UCSD-AML1 (cell line): ENCODE results near the gene EMX2.

Experiments used
- DNase-seq: peaks from one replicate; lab custom pipeline; 2025; ENCODE audit not compliant: unreplicated experiment; lab: John Stamatoyannopoulos, UW

The EMX2 gene

GRCh38 chr10:117543225-117544003 lies 868 bp downstream of the EMX2 start:
- DNase-seq: no peak

- DNase-seq: no peak
These were observed 1.6 kb downstream of the EMX2 start for GRCh38 chr10:117544004-117544701.

- DNase-seq: no peak
These were observed 2.2 kb downstream of the EMX2 start for GRCh38 chr10:117544711-117545140.

- no peak for DNase-seq
These were observed 2.8 kb downstream of the EMX2 start for GRCh38 chr10:117545141-117546019.

GRCh38 chr10:117546020-117546580 lies 3.6 kb downstream of the EMX2 start:
- DNase-seq: no peak

GRCh38 chr10:117546581-117547015 lies 4.1 kb downstream of the EMX2 start:
- no peak for DNase-seq

GRCh38 chr10:117547016-117547715 lies 4.6 kb downstream of the EMX2 start:
- DNase-seq: no peak

- DNase-seq: no peak
These were observed 5.4 kb downstream of the EMX2 start for GRCh38 chr10:117547716-117548668.

- DNase-seq: no peak
These were observed 6.6 kb downstream of the EMX2 start for GRCh38 chr10:117549100-117549585.

GRCh38 chr10:117550076-117550475 lies 7.5 kb downstream of the EMX2 start:
- DNase-seq: no peak

GRCh38 chr10:117550599-117551329 lies 8.2 kb downstream of the EMX2 start:
- no peak for DNase-seq

GRCh38 chr10:117551330-117552155 lies 9.0 kb downstream of the EMX2 start:
- no peak for DNase-seq

- no peak for DNase-seq
These were observed 9.6 kb downstream of the EMX2 start for GRCh38 chr10:117552156-117552631.

GRCh38 chr10:117552701-117553141 lies 10.2 kb downstream of the EMX2 start:
- no peak for DNase-seq

- no peak for DNase-seq
These were observed 10.7 kb downstream of the EMX2 start for GRCh38 chr10:117553142-117553814.

- no peak for DNase-seq
These were observed 11.2 kb downstream of the EMX2 start for GRCh38 chr10:117553815-117554172.

GRCh38 chr10:117554241-117554814 lies 11.8 kb downstream of the EMX2 start:
- no peak for DNase-seq
